WTC11 (cell line): ENCODE results near the gene METRNL.

Experiments used
- ARID4B ChIP-seq: sonication (generic); formaldehyde crosslinking; IDR thresholded peaks from 2 replicates; pipeline ENCODE4 v1.8.0; 2023; ENCODE audit warnings: missing genetic modification reagents, mild to moderate bottlenecking, borderline replicate concordance
- ATF1 ChIP-seq: sonication (generic); formaldehyde crosslinking; IDR thresholded peaks from 2 replicates; pipeline ENCODE4 v1.8.1; 2023; ENCODE audit warnings: mild to moderate bottlenecking, moderate library complexity, missing genetic modification reagents
- ATF3 ChIP-seq: sonication (generic); formaldehyde crosslinking; conservative IDR thresholded peaks from 2 replicates; pipeline ENCODE4 v1.8.1; 2022; ENCODE audit warnings: mild to moderate bottlenecking, missing genetic modification reagents
- CREM ChIP-seq: sonication (generic); formaldehyde crosslinking; IDR thresholded peaks from 2 replicates; pipeline ENCODE4 v1.8.1; 2022; ENCODE audit warnings: mild to moderate bottlenecking, missing genetic modification reagents, moderate library complexity
- CTCF ChIP-seq: fragments of 200-600 bp; IDR thresholded peaks from 2 replicates; pipeline ENCODE4 v1.8.0; 2022; ENCODE audit warnings: antibody characterized with exemption
- NFATC4 ChIP-seq: fragments of 250-450 bp; sonication (Bioruptor Pico); IDR thresholded peaks from 2 replicates; pipeline ENCODE4 v1.9.0; 2021; ENCODE audit warnings: mild to moderate bottlenecking
- NR3C1 ChIP-seq: sonication (generic); formaldehyde crosslinking; conservative IDR thresholded peaks from 2 replicates; pipeline ENCODE4 v1.8.1; 2023; ENCODE audit warnings: low read depth, mild to moderate bottlenecking, missing genetic modification reagents
- SMAD3 ChIP-seq: sonication (generic); formaldehyde crosslinking; IDR thresholded peaks from 2 replicates; pipeline ENCODE4 v1.8.0; 2022; ENCODE audit warnings: missing genetic modification reagents, mild to moderate bottlenecking, borderline replicate concordance
- SMAD4 ChIP-seq: sonication (generic); formaldehyde crosslinking; IDR thresholded peaks from 2 replicates; pipeline ENCODE4 v1.8.0; 2022; ENCODE audit warnings: mild to moderate bottlenecking, missing genetic modification reagents
- ZBTB43 ChIP-seq: sonication (generic); formaldehyde crosslinking; IDR thresholded peaks from 2 replicates; pipeline ENCODE4 v1.8.1; 2023; ENCODE audit warnings: mild to moderate bottlenecking, missing genetic modification reagents
- ZNF121 ChIP-seq: sonication (generic); formaldehyde crosslinking; IDR thresholded peaks from 2 replicates; pipeline ENCODE4 v1.8.0; 2023; ENCODE audit warnings: missing genetic modification reagents
- ZNF416 ChIP-seq: fragments of 250-450 bp; sonication (Bioruptor Pico); IDR thresholded peaks from 2 replicates; pipeline ENCODE4 v1.9.0; 2021; ENCODE audit warnings: mild to moderate bottlenecking, inconsistent platforms

GRCh38 chr17:83061586-83061985 lies 17.8 kb upstream of the METRNL start:
- TF ChIP-seq CTCF (no peak), NR3C1 (no peak), ARID4B (no peak), NFATC4 (no peak), ATF3 (CRISPR knock-in tag) (no peak), CREM (CRISPR knock-in tag) (no peak), SMAD4 (CRISPR knock-in tag) (no peak), ATF1 (CRISPR knock-in tag) (no peak), ZBTB43 (no peak), ZNF121 (CRISPR knock-in tag) (no peak), ZNF416 (no peak), SMAD3 (no peak)
